HepG2 (cell line): Measurements from ENCODE around the gene PXMP4. TPM values are rescaled to one million over a fixed set of nuclear protein-coding genes. Genes with fewer than 3 reads are reported as not detected.

ENCODE experiments used
- GATAD2A ChIP-seq: IDR thresholded peaks from 2 replicates; pipeline ENCODE4 v1.6.1; 2016
- GZF1 ChIP-seq: sonication (generic); formaldehyde crosslinking; IDR thresholded peaks from 2 replicates; pipeline ENCODE4 v1.5.1; 2020; ENCODE audit warnings: mild to moderate bottlenecking, missing genetic modification reagents
- HDAC1 ChIP-seq: sonication (generic); formaldehyde crosslinking; IDR thresholded peaks from 2 replicates; pipeline ENCODE4 v1.5.1; 2020; ENCODE audit warnings: mild to moderate bottlenecking, missing genetic modification reagents
- HHEX ChIP-seq: IDR thresholded peaks from 2 replicates; pipeline ENCODE4 v1.6.1; 2016; ENCODE audit warnings: control low read depth
- HIC2 ChIP-seq: sonication (generic); formaldehyde crosslinking; IDR thresholded peaks from 2 replicates; pipeline ENCODE4 v1.9.0; 2022; ENCODE audit warnings: low read depth, missing genetic modification reagents
- HNRNPLL ChIP-seq: fragments of 200-400 bp; formaldehyde crosslinking; IDR thresholded peaks from 2 replicates; pipeline ENCODE4 v1.6.1; 2017; ENCODE audit warnings: mild to moderate bottlenecking, low read depth, low read length; ENCODE audit not compliant: poor library complexity, severe bottlenecking
- KLF12 ChIP-seq: sonication (generic); formaldehyde crosslinking; IDR thresholded peaks from 2 replicates; pipeline ENCODE4 v1.4.0; 2020; ENCODE audit warnings: missing genetic modification reagents, borderline replicate concordance
- LBX2 ChIP-seq: sonication (generic); formaldehyde crosslinking; IDR thresholded peaks from 2 replicates; pipeline ENCODE4 v1.5.0; 2020; ENCODE audit warnings: missing genetic modification reagents, mild to moderate bottlenecking, borderline replicate concordance
- MIER3 ChIP-seq: IDR thresholded peaks from 2 replicates; pipeline ENCODE4 v1.6.1; 2016; ENCODE audit warnings: missing compliant biosample characterization, borderline replicate concordance
- NFE2L1 ChIP-seq: sonication (generic); formaldehyde crosslinking; IDR thresholded peaks from 2 replicates; pipeline ENCODE4 v1.4.0; 2020; ENCODE audit warnings: missing genetic modification reagents, mild to moderate bottlenecking, borderline replicate concordance
- NR2C2 ChIP-seq: sonication (generic); formaldehyde crosslinking; IDR thresholded peaks from 2 replicates; pipeline ENCODE4 v1.4.0; 2020; ENCODE audit warnings: missing genetic modification reagents, mild to moderate bottlenecking, moderate library complexity, borderline replicate concordance
- REPIN1 ChIP-seq: sonication (generic); formaldehyde crosslinking; IDR thresholded peaks from 2 replicates; pipeline ENCODE4 v1.8.0; 2022; ENCODE audit warnings: missing genetic modification reagents, low read depth, mild to moderate bottlenecking, borderline replicate concordance
- SALL1 ChIP-seq: sonication (generic); formaldehyde crosslinking; IDR thresholded peaks from 2 replicates; pipeline ENCODE4 v1.8.0; 2022; ENCODE audit warnings: mild to moderate bottlenecking, missing genetic modification reagents
- SAP130 ChIP-seq: IDR thresholded peaks from 2 replicates; pipeline ENCODE4 v1.6.1; 2016; ENCODE audit warnings: low read depth
- SIX4 ChIP-seq: sonication (generic); formaldehyde crosslinking; IDR thresholded peaks from 2 replicates; pipeline ENCODE4 v1.4.0; 2020; ENCODE audit warnings: missing genetic modification reagents
- ZFP36 ChIP-seq: fragments of 150-350 bp; IDR thresholded peaks from 2 replicates; pipeline ENCODE4 v1.6.1; 2018; ENCODE audit warnings: borderline replicate concordance, low read length, low read depth; ENCODE audit not compliant: partially characterized antibody
- ZFP36L1 ChIP-seq: sonication (generic); formaldehyde crosslinking; IDR thresholded peaks from 2 replicates; pipeline ENCODE4 v1.8.0; 2022; ENCODE audit warnings: mild to moderate bottlenecking, missing genetic modification reagents, moderate library complexity
- ZNF280B ChIP-seq: sonication (generic); formaldehyde crosslinking; IDR thresholded peaks from 2 replicates; pipeline ENCODE4 v1.5.0; 2020; ENCODE audit warnings: missing genetic modification reagents, mild to moderate bottlenecking, borderline replicate concordance
- ZNF331 ChIP-seq: sonication (generic); formaldehyde crosslinking; IDR thresholded peaks from 2 replicates; pipeline ENCODE4 v1.4.0; 2020; ENCODE audit warnings: missing genetic modification reagents
- ZNF619 ChIP-seq: sonication (generic); formaldehyde crosslinking; IDR thresholded peaks from 2 replicates; pipeline ENCODE4 v1.4.0; 2020; ENCODE audit warnings: mild to moderate bottlenecking, missing genetic modification reagents
- ZNF644 ChIP-seq: IDR thresholded peaks from 2 replicates; pipeline ENCODE4 v1.6.1; 2016; ENCODE audit warnings: low read depth
- ZNF740 ChIP-seq: sonication (generic); formaldehyde crosslinking; IDR thresholded peaks from 2 replicates; pipeline ENCODE4 v1.4.0; 2020; ENCODE audit warnings: missing genetic modification reagents
- ZNF839 ChIP-seq: sonication (generic); formaldehyde crosslinking; IDR thresholded peaks from 2 replicates; pipeline ENCODE4 v1.4.0; 2020; ENCODE audit warnings: missing genetic modification reagents, mild to moderate bottlenecking, borderline replicate concordance
- ZNF850 ChIP-seq: sonication (generic); formaldehyde crosslinking; conservative IDR thresholded peaks from 2 replicates; pipeline ENCODE4 v1.9.0; 2021; ENCODE audit warnings: mild to moderate bottlenecking, missing genetic modification reagents
- ZSCAN29 ChIP-seq: sonication (generic); formaldehyde crosslinking; conservative IDR thresholded peaks from 2 replicates; pipeline ENCODE4 v1.4.0; 2020; ENCODE audit warnings: mild to moderate bottlenecking, missing genetic modification reagents
- ZSCAN31 ChIP-seq: sonication (generic); formaldehyde crosslinking; IDR thresholded peaks from 2 replicates; pipeline ENCODE4 v1.5.0; 2020; ENCODE audit warnings: low read depth, mild to moderate bottlenecking, missing genetic modification reagents
- polyA plus RNA-seq, 8 experiments: library from polyadenylated mRNA; depleted of rRNA in 3 of 8; stranded (reverse) in 7 of 8; unstranded in 1 of 8; fragments of >200 nt; fragmentation: Illumina TruSeq in 4 of 8; extraction: Trizol in 4 of 8; gene quantifications; 2 replicates each; pipeline versions ENCODE4 v1.2.1 to v1.2.3, GENCODE V29; 2011 to 2016; ENCODE audit warnings: low read depth in 4 of 8, missing spikeins in 1 of 8, mixed read lengths in 1 of 8; ENCODE audit not compliant: insufficient read depth in 1 of 8
- total RNA-seq, 5 experiments: library from RNA; depleted of rRNA; stranded (reverse); fragments of >200 nt; fragmentation: Illumina TruSeq; extraction: Trizol; gene quantifications; 2 replicates each; pipeline ENCODE4 v1.2.3, GENCODE V29; 2016; ENCODE audit warnings: low read depth in 1 of 5

Gene PXMP4
- total and polyA plus RNA-seq, 2 of the 13 experiments (the other 11 are each of a cell fraction or from before 2014, with no cell fraction given) = not detected

- TF ChIP-seq ZSCAN31 (CRISPR knock-in tag) = no peak; the same call in 1 of the 2 replicates
- TF ChIP-seq KLF12 (CRISPR knock-in tag) = 0 out of 2 replicates have a peak, but pooled peaks have one; percentile 75
- peak; percentile 44; the same call in 1 of the 2 replicates for TF ChIP-seq HHEX
- TF ChIP-seq GATAD2A (CRISPR knock-in tag) = peak; percentile 90
- 0 out of 2 replicates have a peak, but pooled peaks have one; percentile 43 for TF ChIP-seq ZNF839
- TF ChIP-seq ZNF740 = peak; percentile 69; the same call in 1 of the 2 replicates
- peak; percentile 49; the same call in 1 of the 2 replicates for TF ChIP-seq GZF1 (CRISPR knock-in tag)
- TF ChIP-seq ZFP36L1 (CRISPR knock-in tag) = peak; percentile 89
- no peak for TF ChIP-seq NFE2L1
- peak; percentile 95 for TF ChIP-seq HIC2 (CRISPR knock-in tag)
- 0 out of 2 replicates have a peak, but pooled peaks have one; percentile 20 for TF ChIP-seq ZNF850 (CRISPR knock-in tag)
- TF ChIP-seq ZNF644 (CRISPR knock-in tag) = peak; percentile 55; the same call in 1 of the 2 replicates
- TF ChIP-seq LBX2 (CRISPR knock-in tag) = peak; percentile 46; the same call in 1 of the 2 replicates
- no peak for TF ChIP-seq HNRNPLL
- TF ChIP-seq ZNF619 = peak; percentile 86
- peak; percentile 90; the same call in 1 of the 2 replicates for TF ChIP-seq ZNF280B (CRISPR knock-in tag)
- TF ChIP-seq ZFP36 = no peak
- TF ChIP-seq SALL1 (CRISPR knock-in tag) = peak; percentile 99
- TF ChIP-seq HDAC1 (CRISPR knock-in tag) = peak; percentile 89
- peak; percentile 75; the same call in 1 of the 2 replicates for TF ChIP-seq REPIN1 (CRISPR knock-in tag)
- peak; percentile 74; the same call in 1 of the 2 replicates for TF ChIP-seq SIX4
- TF ChIP-seq MIER3 (CRISPR knock-in tag) = peak; percentile 67; the same call in 1 of the 2 replicates
- TF ChIP-seq SAP130 (CRISPR knock-in tag) = peak; percentile 89
- 0 out of 2 replicates have a peak, but pooled peaks have one; percentile 54 for TF ChIP-seq ZSCAN29
- peak; percentile 93 for TF ChIP-seq NR2C2 (CRISPR knock-in tag)
- peak; percentile 90 for TF ChIP-seq ZNF331
Observed at GRCh38 chr20:33701629-33702450, 18.3 kb downstream of the PXMP4 start (continued).
